BE2C (cell line): ENCODE data around the gene NAE1.
A peak's percentile ranks its signal among the peaks of the same experiment; 100 is the strongest.
"Not testable (repeated sequence)": the region's sequence is repeated elsewhere in the genome, so short reads cannot be mapped to it uniquely, and the experiment has no call there.

Experiments used
- DNase-seq: peaks from one replicate; pipeline ENCODE4 v3.0.0-alpha.2; 2020
- H3K27me3 ChIP-seq: fragments of 250-450 bp; sonication (Bioruptor Pico); 2 replicates; pipeline ENCODE4 v1.5.1; 2020; ENCODE audit warnings: mild to moderate bottlenecking
- H3K36me3 ChIP-seq: fragments of 250-450 bp; sonication (Bioruptor Pico); 2 replicates; pipeline ENCODE4 v1.5.1; 2020; ENCODE audit warnings: mild to moderate bottlenecking
- H3K4me1 ChIP-seq: fragments of 250-450 bp; sonication (Bioruptor Pico); 2 replicates; pipeline ENCODE4 v1.5.1; 2020
- H3K4me3 ChIP-seq: 2 replicates; pipeline ENCODE4 v1.5.1; 2011; ENCODE audit warnings: low read depth, low read length
- H3K9me3 ChIP-seq: fragments of 250-450 bp; sonication (Bioruptor Pico); 2 replicates; pipeline ENCODE4 v1.5.1; 2020
- CTCF ChIP-seq: IDR thresholded peaks from 2 replicates; pipeline ENCODE4 v1.5.1; 2012; ENCODE audit warnings: mild to moderate bottlenecking, low read depth, low read length

The NAE1 gene

GRCh38 chr16:66872559-66872942, 41.8 kb upstream of the NAE1 start:
- TF ChIP-seq CTCF: no peak
- DNase-seq: no peak
- Histone ChIP-seq H3K9me3 (no peaks in the 10 kb centered on the region), H3K4me3 (peak overlapping the region; percentile 30; the same call in 1 of the 2 replicates), H3K36me3 (no peaks in the 10 kb centered on the region), H3K27me3 (no peaks in the 10 kb centered on the region), H3K4me1 (peaks cover 4% of the 10 kb centered on the region; the same call in 1 of the 2 replicates)

GRCh38 chr16:66871840-66872239, 41.1 kb upstream of the NAE1 start:
- no peak for TF ChIP-seq CTCF
- no peaks in the 10 kb centered on the region for H3K27me3 ChIP-seq
- no peak for DNase-seq
- H3K9me3 ChIP-seq: no peaks in the 10 kb centered on the region
- peaks cover 4% of the 10 kb centered on the region; the same call in 1 of the 2 replicates for H3K4me1 ChIP-seq
- H3K36me3 ChIP-seq: no peaks in the 10 kb centered on the region
- H3K4me3 ChIP-seq: no peak overlapping the region

GRCh38 chr16:66871363-66871762, 40.6 kb upstream of the NAE1 start:
- H3K36me3 ChIP-seq, H3K4me3 ChIP-seq, DNase-seq, H3K4me1 ChIP-seq, H3K27me3 ChIP-seq, H3K9me3 ChIP-seq: not testable (repeated sequence)

GRCh38 chr16:66869424-66869823, 38.6 kb upstream of the NAE1 start:
- peaks cover 4% of the 10 kb centered on the region; the same call in 1 of the 2 replicates for H3K4me1 ChIP-seq
- no peaks in the 10 kb centered on the region for H3K27me3 ChIP-seq
- no peak overlapping the region for H3K4me3 ChIP-seq
- no peaks in the 10 kb centered on the region for H3K36me3 ChIP-seq
- no peak for DNase-seq
- H3K9me3 ChIP-seq: no peaks in the 10 kb centered on the region
- no peak for TF ChIP-seq CTCF

- TF ChIP-seq CTCF: no peak
- no peaks in the 10 kb centered on the region for H3K27me3 ChIP-seq
- no peaks in the 10 kb centered on the region for H3K9me3 ChIP-seq
- H3K36me3 ChIP-seq: no peaks in the 10 kb centered on the region
- no peaks in the 10 kb centered on the region for H3K4me1 ChIP-seq
- DNase-seq: no peak
- no peak overlapping the region for H3K4me3 ChIP-seq
Observed at GRCh38 chr16:66863707-66864106, 32.9 kb upstream of the NAE1 start.

GRCh38 chr16:66862023-66862520, 31.3 kb upstream of the NAE1 start:
- H3K4me1 ChIP-seq: no peaks in the 10 kb centered on the region
- no peaks in the 10 kb centered on the region for H3K27me3 ChIP-seq
- H3K36me3 ChIP-seq: no peaks in the 10 kb centered on the region
- TF ChIP-seq CTCF: no peak
- no peak for DNase-seq
- H3K9me3 ChIP-seq: no peaks in the 10 kb centered on the region
- no peak overlapping the region for H3K4me3 ChIP-seq
